Caki2 (cell line): ENCODE measurements around the gene SON. TPM values are rescaled to one million over a fixed set of nuclear protein-coding genes. Genes with fewer than 3 reads are reported as not detected.
"Not testable (repeated sequence)": the region's sequence is repeated elsewhere in the genome, so short reads cannot be mapped to it uniquely, and the experiment has no call there.

Source experiments
- DNase-seq: peaks from one replicate; pipeline ENCODE4 v3.0.0-alpha.2; 2015; ENCODE audit warnings: low read depth
- in situ Hi-C: cut with HindIII; loops from 2 replicates; pipeline ENCODE4 v1.10.0; 2016; ENCODE audit warnings: low sequenced_read_pairs, low pct_unique_long_range_greater_than_20kb, mixed read lengths
- total RNA-seq: library from RNA; depleted of rRNA; stranded (reverse); fragments of >200 nt; shearing (Covaris generic); gene quantifications from 2 replicates; pipeline ENCODE4 v1.2.3, GENCODE V29; 2014; ENCODE audit warnings: low replicate concordance

The SON gene
- total RNA-seq, 1 experiment from 2014 or later, result 66.6 TPM

DNA sequence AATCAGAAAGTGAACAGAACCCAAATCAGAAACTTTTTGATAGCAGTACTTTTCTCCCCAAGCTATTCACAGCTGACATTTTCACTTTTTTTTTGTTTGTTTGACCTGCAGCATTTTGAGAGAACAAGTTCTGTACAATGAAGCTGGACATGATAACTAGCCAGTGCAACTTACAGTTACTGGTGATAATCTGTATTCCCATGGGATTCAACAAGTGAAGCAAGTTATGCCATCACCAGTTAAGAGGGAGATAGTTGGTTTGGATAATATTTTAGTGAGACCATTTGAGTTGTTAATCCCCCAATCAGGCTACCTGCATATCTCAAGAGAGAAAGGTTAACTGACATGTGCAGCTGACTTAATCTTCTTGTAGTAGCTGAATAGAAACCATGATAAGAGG, 18.1 kb downstream of the SON start:
- in situ Hi-C loops, result no loop called here
- DNase-seq, result no peak

DNA sequence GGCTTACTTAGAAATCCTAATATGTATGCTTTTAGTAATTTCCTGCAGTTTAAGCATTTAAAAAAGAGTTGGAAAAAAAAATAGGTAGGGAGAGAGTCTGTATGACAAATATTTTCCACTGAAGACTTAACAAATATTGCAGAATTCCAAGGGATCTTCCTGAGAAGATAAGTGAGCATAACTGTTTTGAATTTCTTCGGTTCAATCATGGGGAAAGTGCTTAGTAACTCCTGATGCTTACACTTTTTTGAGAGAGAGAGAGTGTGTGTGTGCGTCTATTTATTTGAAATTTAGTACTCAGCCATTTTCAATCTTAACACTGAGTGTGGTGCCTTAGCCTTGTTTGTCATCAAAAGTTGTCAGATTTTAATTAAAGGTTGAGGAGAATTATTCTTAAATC, 18.5 kb downstream of the SON start:
- DNase-seq, result no peak
- in situ Hi-C loops, result no loop called here

DNA sequence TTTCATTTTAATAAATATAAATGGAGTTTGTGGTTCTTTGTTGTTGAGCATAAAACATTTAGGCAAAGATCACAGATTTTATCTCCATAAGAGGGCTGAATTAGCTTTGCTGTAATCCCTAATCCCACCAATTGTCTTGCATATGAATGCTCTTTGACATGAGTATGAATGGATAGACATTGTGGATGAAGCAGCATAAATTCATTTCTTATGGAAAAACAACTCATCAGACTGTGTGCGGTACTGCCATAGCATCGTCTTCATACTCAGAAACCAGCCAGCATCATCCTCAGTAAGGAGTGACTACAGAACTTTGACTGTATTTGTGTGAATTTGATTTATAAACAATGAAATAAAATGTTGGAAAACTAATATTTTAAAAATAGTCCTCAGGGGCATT, 19.6 kb downstream of the SON start:
- DNase-seq, result no peak
- in situ Hi-C loops, result no loop called here

DNA sequence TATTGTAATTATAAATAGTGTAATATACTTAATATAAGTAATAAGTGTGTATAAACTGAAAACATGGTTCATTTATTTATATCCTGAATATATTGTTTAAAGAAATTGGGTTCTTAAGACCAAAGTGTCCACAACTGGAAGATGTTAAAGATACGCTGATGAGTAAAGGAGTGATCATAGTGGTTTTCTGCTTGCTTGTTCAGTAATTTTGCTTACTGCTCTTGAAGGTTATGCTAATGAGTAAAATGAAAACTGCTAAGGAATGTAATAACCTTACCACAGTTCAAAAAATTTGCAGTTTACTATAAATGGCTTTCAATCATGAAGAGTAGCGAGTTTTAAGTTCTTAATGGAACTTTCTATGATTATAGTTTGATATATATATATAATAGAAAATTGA, 23.7 kb downstream of the SON start:
- DNase-seq, result no peak
- in situ Hi-C loops, result no loop called here

DNA sequence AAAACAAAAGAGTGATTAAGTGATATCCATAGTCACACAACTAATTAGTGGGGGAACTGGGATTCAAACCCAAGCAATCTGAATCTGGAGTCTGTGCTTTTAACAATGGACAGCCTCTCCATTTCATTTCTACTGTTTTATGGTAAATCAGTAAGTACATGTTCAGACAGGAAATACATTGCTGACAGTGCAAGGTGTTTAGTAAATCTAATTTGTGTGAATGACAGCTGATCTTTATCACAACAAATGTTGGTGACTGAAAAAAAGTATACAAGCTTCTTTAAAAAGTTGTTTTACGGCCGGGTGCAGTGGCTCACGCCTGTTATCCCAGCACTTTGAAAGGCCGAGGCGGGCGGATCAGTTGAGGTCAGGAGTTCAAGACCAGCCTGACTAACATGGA, 25.1 kb downstream of the SON start:
- in situ Hi-C loops, result no loop called here
- no peak for DNase-seq

DNA sequence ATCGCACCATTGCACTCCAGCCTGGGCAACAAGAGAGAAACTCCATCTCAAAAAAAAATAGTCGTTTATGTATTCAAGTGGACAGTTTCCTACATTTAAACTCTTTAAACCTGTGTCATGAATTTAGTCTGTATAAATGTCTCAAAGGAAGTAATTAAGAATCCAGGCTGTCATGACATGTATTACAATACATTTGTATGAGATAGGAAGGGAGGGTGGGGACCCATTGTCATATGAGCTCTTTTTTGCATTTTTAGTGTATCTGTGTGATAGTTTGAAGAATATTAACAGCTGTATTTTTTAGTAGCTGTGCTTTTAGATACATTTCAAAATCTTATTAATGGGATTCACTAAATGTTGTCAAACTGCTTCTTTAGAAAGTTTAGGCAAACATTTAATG, 25.6 kb downstream of the SON start:
- in situ Hi-C loops, result no loop called here
- DNase-seq, result no peak

DNA sequence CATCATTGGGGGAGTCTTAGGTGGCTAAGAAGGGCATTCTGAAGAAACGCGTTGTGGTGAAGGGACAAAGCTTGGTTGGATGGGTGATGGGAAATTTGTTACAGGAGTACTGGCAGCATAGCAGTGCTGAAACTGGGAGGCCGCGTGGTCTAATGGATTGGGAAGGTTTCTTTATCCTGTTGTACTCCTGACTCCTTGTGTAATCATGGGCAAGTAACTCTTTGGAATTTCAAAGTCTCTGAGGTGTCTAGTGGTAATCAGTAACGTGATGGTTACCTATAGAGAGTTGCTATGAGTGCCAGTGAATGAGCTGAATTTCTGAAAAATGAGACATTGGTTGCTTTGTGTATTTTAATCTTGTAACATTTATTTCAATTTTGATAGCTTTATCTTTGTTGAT, 27.2 kb downstream of the SON start:
- DNase-seq, result no peak
- in situ Hi-C loops, result no loop called here

DNA sequence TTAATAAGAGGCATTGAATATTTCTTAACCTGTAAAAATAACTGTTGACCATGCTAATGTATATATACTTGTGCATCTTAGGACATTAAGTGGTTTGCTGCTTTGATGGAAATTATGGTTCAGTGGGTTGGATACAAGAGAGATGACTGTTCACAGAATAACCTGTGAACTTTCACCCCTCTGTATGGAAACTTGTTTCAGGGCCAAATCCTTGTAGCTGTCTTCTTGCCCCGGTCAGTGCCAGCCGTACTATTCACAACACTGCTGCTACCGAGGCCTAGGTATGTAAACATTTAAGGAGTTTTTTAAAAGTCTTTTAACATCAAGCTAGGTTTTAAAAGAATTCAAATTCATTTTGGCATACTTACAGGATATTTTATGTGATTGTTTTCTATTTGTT, 29.5 kb downstream of the SON start:
- in situ Hi-C loops, result no loop called here
- DNase-seq, result no peak

DNA sequence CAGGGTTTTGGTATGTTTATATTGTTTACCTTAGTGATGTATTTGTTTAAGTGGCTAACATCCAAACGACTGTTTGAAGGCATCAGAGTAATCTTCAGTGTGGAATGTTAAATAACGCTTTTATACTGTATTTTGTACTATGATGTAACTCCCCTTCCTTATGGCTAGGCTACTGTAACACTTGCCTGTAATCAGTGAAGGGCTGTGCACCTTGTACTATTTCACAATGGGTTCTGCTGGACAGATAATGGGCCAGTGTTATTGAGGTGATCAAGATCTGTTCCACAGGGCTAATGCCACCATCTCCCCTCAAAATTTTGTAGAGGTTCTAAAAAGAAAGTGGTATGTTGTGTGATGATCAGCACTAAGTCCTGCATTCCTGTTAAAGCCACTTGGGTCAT, 33.9 kb downstream of the SON start:
- in situ Hi-C loops, result not testable (repeated sequence)

DNA sequence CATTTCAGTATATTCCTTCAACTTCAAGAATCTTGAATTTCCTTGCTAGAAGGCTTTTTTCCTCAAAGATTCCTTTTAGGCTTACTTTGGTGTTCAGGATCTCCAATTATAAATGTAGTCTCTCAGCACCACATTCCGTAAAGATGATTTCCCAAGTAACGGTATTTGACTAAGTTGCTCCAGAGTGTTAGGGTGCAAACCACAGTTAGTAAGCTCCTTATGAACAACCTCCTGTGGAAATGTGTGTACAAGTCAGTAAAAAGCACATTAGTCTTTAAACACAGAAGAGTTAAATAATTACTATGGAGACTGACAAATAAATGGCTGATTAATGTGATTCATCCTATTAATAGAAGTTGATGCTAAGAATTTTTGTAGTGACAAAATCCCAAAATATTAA, 35.4 kb downstream of the SON start:
- DNase-seq, result no peak
- in situ Hi-C loops, result no loop called here

More for the DNA sequence above, 33.9 kb downstream of the SON start:
- not testable (repeated sequence) for DNase-seq

DNA sequence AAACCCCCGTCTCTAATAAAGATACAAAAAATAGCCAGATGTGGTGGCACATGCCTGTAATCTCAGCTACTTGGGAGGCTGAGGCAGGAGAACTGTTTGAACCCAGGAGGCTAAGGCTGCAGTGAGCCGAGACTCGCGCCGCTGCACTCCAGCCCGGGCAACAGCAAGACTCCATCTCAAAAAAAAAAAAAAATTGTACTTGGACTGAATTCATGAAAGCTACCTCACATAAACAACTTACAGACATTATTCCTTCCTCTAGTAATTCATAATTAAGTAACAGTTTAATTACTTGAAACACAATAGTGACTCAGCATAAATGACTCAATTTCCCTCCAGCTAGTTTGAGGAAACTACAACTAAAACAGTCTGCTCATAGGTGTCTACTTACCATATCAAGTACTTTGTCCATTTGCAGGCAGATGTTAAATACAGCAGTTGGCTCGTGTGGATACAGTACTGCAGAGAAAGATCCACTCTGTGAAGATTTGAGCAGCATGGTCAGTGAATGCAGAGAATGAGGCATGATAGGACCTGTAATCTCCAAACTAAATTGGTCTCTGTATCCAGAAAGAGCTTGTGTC, 36.2 kb downstream of the SON start:
- in situ Hi-C loops, result no loop called here
- peak; percentile 19 for DNase-seq

DNA sequence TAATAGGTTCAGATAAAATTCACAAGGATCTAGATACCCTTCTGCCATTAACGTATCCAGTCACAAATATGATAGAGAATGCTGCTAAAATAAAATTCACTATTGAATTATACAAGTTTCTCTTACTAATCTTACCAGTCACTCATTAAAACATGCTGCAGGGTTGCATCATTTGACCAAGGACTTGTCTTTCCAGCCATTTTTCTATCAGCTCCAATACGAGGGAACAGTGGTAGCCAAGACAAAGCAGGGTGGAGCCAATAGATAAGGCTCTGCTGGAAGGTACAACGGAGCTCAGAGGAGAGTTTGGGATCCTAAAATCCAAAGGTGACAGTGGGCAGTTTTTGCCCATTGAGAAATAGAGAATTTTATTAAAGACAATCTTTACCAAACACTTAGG, 41.6 kb downstream of the SON start:
- in situ Hi-C loops, result no loop called here
- DNase-seq, result no peak

DNA sequence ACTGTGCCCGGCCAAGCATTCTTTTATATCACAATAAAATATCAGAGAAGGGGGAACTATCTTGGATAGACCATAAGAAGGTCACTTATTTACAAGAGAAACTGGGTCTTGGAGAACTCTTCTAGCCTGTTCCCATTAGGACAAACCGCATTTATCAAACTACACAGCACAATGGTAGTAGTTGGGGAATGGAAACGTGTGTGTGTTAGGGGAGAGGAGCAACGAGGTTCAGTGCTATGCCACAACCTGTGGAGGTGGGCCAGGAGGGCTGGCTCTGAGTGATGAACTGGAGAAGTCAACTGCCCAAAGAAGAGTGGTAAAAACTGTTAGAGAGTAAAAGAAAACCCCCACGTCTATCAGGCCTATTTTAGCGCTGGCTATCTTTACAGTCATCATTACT, 44.1 kb downstream of the SON start:
- DNase-seq, result no peak
- in situ Hi-C loops, result no loop called here

DNA sequence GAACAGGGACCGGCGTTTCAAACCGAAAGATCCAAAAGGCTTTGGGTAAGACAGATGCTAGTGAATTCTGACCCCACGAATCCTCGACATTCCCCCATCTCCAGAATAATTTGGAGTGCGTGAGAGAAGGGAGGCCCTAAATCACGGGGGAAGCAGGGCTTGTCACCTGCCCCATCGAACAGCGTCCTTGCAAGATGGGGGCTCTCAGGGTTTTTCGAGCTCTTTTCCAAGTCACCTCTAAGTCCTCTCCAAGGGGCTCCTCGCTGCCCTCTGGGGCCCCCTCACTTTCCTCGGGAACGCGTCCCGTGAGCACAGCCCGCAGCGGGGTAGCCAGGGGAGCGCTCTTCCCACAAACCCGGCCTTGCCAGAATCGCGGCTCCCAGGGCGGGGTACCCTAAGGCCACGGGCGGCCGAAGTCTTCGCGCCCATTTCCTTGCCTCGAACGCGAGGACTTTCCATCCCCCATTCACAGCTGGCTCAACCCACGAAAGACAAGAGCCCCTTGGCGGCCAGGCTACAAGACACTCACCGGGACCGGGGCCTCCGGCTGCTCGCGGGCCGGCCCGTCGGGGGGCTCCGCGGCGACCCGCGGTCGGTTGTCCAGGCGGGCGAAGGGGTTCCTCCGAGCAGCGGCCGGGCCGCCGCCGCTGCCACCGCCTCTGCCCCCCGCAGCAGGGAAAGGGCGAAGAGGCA, 45.1 kb downstream of the SON start:
- in situ Hi-C loops, result no loop called here
- no peak for DNase-seq

DNA sequence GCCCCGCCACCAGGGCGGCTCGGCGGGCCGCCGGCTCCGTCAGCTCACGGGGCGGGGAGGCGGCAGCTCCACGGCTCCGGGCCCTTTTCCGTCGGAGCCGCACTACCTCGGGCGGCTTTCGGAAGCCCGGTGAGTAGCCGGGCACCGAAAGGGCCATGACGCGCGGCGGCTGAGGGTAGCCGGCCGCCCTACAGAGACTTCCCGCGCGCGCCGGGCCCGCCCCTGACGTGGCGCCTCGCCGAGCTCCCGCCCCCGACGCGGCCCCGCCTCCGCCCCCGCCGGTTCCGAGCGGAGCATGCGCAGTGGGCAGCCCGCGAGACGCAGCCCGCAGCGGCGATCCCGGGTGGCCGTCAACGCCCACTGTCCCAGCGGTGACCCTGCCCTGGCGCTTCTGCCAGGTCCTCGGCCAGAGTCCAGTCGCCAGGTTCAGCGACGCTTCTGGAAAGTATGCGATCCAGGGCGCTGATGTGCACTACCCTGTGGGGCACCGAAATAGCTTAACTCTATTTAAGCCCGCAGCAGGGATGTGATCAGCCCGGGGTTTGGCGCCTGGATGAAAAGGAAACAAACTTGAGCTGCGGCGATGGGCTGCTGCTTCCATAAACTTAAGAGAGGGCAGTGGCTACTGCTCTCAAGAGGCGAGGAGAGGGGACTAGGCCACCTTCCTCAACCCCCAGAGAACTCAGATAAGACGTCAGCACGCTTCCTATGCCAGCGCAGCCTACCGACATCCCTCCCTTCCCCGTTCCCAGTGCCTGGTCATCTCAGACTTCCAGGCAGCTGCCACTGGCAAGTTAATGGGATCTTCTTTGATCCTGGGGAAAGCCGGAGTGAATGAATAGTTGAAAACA, 45.9 kb downstream of the SON start, which contains the start of gene DONSON:
TSS of gene DONSON (minus strand) at position 200 of the 851 bp plus-strand sequence. CDS start at position 157, 43 bp downstream.
- in situ Hi-C loops, result no loop called here
- peak; percentile 84 for DNase-seq

DNA sequence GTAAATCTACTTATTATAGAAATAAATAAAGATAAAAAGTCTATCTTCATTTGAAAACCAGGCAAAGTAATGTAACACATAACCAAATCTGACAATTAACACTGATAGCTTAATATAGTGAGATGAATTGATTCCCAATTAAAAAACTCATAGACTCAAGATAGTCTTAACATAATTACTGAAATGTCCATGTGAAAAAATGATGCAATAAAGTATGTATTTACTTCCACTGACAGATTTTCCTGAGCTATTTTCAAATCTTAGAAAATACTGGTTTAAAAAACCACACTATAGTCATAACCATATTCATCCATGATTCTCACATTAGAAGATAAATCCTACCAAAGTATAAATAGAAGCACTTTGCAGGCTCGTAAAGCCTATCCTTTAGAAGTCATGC, 55.2 kb downstream of the SON start:
- no peak for DNase-seq
- in situ Hi-C loops, result no loop called here

DNA sequence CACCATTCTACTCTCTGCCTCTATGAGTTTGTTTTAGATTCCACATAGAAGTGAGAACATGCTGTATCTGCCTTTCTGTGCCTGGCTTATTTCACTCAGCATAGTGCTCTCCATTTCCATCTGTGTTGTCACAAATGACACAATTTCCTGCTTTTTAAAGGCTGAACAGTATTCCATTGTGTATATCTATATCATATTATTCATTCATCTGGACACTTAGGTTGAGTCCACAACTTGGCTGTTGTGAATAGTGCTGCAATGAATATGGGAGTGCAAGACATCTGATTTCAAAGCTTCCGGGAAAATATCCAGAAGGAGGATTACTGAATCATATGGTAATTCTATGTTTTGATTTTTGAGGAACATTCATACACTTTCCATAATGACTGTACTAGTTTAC, 65.7 kb downstream of the SON start:
- in situ Hi-C loops, result no loop called here
- DNase-seq, result no peak

DNA sequence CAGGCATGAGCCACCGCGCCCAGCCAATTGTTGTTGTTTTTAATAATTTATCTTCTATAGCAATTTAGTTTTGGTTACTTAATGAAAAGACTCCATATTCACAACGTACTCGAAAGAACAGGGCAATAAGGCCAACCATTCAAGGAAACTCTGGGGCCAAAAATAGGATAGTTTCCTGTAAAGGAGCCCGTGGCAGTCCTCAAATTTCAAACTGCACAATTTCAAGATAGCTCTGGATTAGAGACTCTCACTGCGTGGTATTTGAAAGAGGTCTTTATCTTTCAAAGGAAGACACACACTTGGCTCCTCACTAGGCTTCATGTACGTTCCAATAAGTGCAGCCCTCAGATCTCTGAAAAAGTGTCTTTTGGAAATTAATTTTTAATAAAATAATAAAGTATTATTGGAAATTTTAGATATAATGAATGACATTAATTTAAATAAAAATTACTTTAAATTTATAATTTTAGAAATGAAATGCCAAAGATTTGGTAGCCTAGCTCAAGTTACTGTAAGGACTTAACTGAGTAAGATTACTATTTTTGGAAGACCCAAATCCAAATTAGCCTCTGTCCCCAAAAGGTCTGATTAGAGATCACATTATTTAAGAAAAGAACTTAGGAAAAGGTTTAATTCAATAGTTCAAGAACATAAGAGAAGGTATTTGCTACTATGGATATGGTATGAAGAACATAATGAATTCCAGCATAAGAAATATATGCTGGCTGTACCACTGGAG, 68.3 kb downstream of the SON start:
- DNase-seq, result no peak
- in situ Hi-C loops, result no loop called here

DNA sequence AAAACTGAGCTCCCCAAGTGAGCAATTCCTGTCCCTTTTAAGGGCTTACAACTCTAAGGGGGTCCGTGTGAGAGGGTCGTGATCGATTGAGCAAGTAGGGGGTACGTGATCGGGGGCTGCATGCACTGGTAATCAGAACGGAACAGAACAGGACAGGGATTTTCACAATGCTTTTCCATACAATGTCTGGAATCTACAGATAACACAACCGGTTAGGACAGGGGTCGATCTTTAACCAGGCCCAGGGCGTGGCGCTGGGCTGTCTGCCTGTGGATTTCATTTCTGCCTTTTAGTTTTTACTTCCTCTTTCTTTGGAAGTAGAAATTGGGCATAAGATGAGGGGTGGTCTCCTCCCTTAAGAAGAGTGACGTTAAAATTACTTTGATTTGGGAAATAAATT, 74.7 kb downstream of the SON start:
- peak; percentile 2 for DNase-seq
- in situ Hi-C loops, result not testable (repeated sequence)
